Measurements from ENCODE around the gene KLK10.

GRCh38 chr19:51059715-51060114 lies 40.2 kb upstream of the KLK10 start:
- TF ChIP-seq CTCF (IDR thresholded peaks at IDR 0.05), result no peak
- no peak for TF ChIP-seq EP300 (IDR thresholded peaks at IDR 0.05)
- no peak for TF ChIP-seq POLR2A (IDR thresholded peaks at IDR 0.05)
- TF ChIP-seq POLR2AphosphoS5 (IDR thresholded peaks at IDR 0.05), result no peak

Measured in gastroesophageal sphincter (tissue), 3 donors.